ENCODE results near the gene IL1RAPL1. TPM values are rescaled to one million over a fixed set of nuclear protein-coding genes. Genes with fewer than 3 reads are reported as not detected.

IL1RAPL1 gene
- total RNA-seq, 1 donor from 2014 or later, result 0.16 TPM

GRCh38 chrX:29653721-29654120 is 1066.5 kb downstream of the IL1RAPL1 start:
- Histone ChIP-seq H3K9me3 (ENCODE audit: insufficient read depth, low read depth, low read length) (no peaks in the 10 kb centered on the region), H4K20me1 (ENCODE audit: insufficient read depth, low read length) (no peaks in the 10 kb centered on the region), H3K27me3 (ENCODE audit: insufficient read depth, low read length) (no peaks in the 10 kb centered on the region), H3K4me3 (ENCODE audit: insufficient read depth, low read depth, low read length) (no peak overlapping the region), H2AFZ (ENCODE audit: low read depth, low read length) (no peak overlapping the region), H3K9ac (ENCODE audit: low read length) (no peak overlapping the region), H3K4me1 (ENCODE audit: insufficient read depth, low read length) (peaks cover 4% of the 10 kb centered on the region), H3K79me2 (ENCODE audit: insufficient read depth, low read length) (no peaks in the 10 kb centered on the region), H3K36me3 (ENCODE audit: insufficient read depth, low read length) (no peaks in the 10 kb centered on the region), H3K27ac (ENCODE audit: low read depth, low read length) (no peak overlapping the region), H3K4me2 (ENCODE audit: low read length) (no peak overlapping the region)
- Mint-ChIP-seq H3K36me3 (ENCODE audit: low read depth, unreplicated experiment) (no peaks in the 10 kb centered on the region), H3K4me1 (ENCODE audit: low read depth, unreplicated experiment) (peaks cover 5% of the 10 kb centered on the region), H3K27ac (ENCODE audit: unreplicated experiment) (no peak overlapping the region), H3K4me3 (ENCODE audit: unreplicated experiment) (no peak overlapping the region), H3K27me3 (ENCODE audit: low read depth, unreplicated experiment) (no peaks in the 10 kb centered on the region), H3K9me3 (ENCODE audit: unreplicated experiment) (no peaks in the 10 kb centered on the region)
- FAIRE-seq (no peak), DNase-seq (ENCODE audit: low read depth) (no peak)
- TF ChIP-seq EZH2 (IDR thresholded peaks at IDR 0.05; ENCODE audit: insufficient read depth, low read length) (no peak), CTCF (IDR thresholded peaks at IDR 0.05; ENCODE audit: insufficient read depth, low read depth, low read length) (no peak)

GRCh38 chrX:29659911-29660310 is 1072.7 kb downstream of the IL1RAPL1 start:
- no peaks in the 10 kb centered on the region for H3K36me3 Mint-ChIP-seq (ENCODE audit: low read depth, unreplicated experiment)
- peaks cover 1% of the 10 kb centered on the region for H3K9me3 Mint-ChIP-seq (ENCODE audit: unreplicated experiment)
- Histone ChIP-seq H3K4me3 (ENCODE audit: insufficient read depth, low read depth, low read length) (no peak overlapping the region), H3K79me2 (ENCODE audit: insufficient read depth, low read length) (no peaks in the 10 kb centered on the region), H3K27ac (ENCODE audit: low read depth, low read length) (no peak overlapping the region), H3K4me2 (ENCODE audit: low read length) (no peak overlapping the region), H3K4me1 (ENCODE audit: insufficient read depth, low read length) (peaks cover 24% of the 10 kb centered on the region), H3K9ac (ENCODE audit: low read length) (no peak overlapping the region), H2AFZ (ENCODE audit: low read depth, low read length) (no peak overlapping the region), H3K9me3 (ENCODE audit: insufficient read depth, low read depth, low read length) (no peaks in the 10 kb centered on the region), H4K20me1 (ENCODE audit: insufficient read depth, low read length) (no peaks in the 10 kb centered on the region), H3K36me3 (ENCODE audit: insufficient read depth, low read length) (no peaks in the 10 kb centered on the region), H3K27me3 (ENCODE audit: insufficient read depth, low read length) (no peaks in the 10 kb centered on the region)
- FAIRE-seq (peak; percentile 32), DNase-seq (ENCODE audit: low read depth) (no peak)
- TF ChIP-seq EZH2 (IDR thresholded peaks at IDR 0.05; ENCODE audit: insufficient read depth, low read length) (no peak), CTCF (IDR thresholded peaks at IDR 0.05; ENCODE audit: insufficient read depth, low read depth, low read length) (no peak)
- no peak overlapping the region for H3K27ac Mint-ChIP-seq (ENCODE audit: unreplicated experiment)
- no peaks in the 10 kb centered on the region for H3K27me3 Mint-ChIP-seq (ENCODE audit: low read depth, unreplicated experiment)
- H3K4me3 Mint-ChIP-seq (ENCODE audit: unreplicated experiment), result no peak overlapping the region
- peaks cover 24% of the 10 kb centered on the region for H3K4me1 Mint-ChIP-seq (ENCODE audit: low read depth, unreplicated experiment)

GRCh38 chrX:29661290-29661689 is 1074.0 kb downstream of the IL1RAPL1 start:
- Histone ChIP-seq H3K4me3 (ENCODE audit: insufficient read depth, low read depth, low read length) (no peak overlapping the region), H2AFZ (ENCODE audit: low read depth, low read length) (no peak overlapping the region), H3K79me2 (ENCODE audit: insufficient read depth, low read length) (no peaks in the 10 kb centered on the region), H3K4me1 (ENCODE audit: insufficient read depth, low read length) (peaks cover 26% of the 10 kb centered on the region), H4K20me1 (ENCODE audit: insufficient read depth, low read length) (no peaks in the 10 kb centered on the region), H3K9ac (ENCODE audit: low read length) (peak overlapping the region; percentile 73), H3K27me3 (ENCODE audit: insufficient read depth, low read length) (no peaks in the 10 kb centered on the region), H3K36me3 (ENCODE audit: insufficient read depth, low read length) (no peaks in the 10 kb centered on the region), H3K27ac (ENCODE audit: low read depth, low read length) (peak overlapping the region; percentile 89), H3K4me2 (ENCODE audit: low read length) (peak overlapping the region; percentile 68), H3K9me3 (ENCODE audit: insufficient read depth, low read depth, low read length) (no peaks in the 10 kb centered on the region)
- no peak overlapping the region for H3K4me3 Mint-ChIP-seq (ENCODE audit: unreplicated experiment)
- peaks cover 1% of the 10 kb centered on the region for H3K9me3 Mint-ChIP-seq (ENCODE audit: unreplicated experiment)
- H3K4me1 Mint-ChIP-seq (ENCODE audit: low read depth, unreplicated experiment), result peaks cover 25% of the 10 kb centered on the region
- TF ChIP-seq CTCF (IDR thresholded peaks at IDR 0.05; ENCODE audit: insufficient read depth, low read depth, low read length), result no peak
- no peak for TF ChIP-seq EZH2 (IDR thresholded peaks at IDR 0.05; ENCODE audit: insufficient read depth, low read length)
- FAIRE-seq (no peak), DNase-seq (ENCODE audit: low read depth) (peak; percentile 80)
- no peaks in the 10 kb centered on the region for H3K36me3 Mint-ChIP-seq (ENCODE audit: low read depth, unreplicated experiment)
- H3K27me3 Mint-ChIP-seq (ENCODE audit: low read depth, unreplicated experiment), result no peaks in the 10 kb centered on the region
- H3K27ac Mint-ChIP-seq (ENCODE audit: unreplicated experiment), result peak overlapping the region; percentile 66
